HG02623 (cell line): ENCODE measurements around the gene AP2A2.
"Not testable (repeated sequence)": the region's sequence is repeated elsewhere in the genome, so short reads cannot be mapped to it uniquely, and the experiment has no call there.

Source experiments
- ATAC-seq: cut with Tn5 transposase; IDR thresholded peaks from one replicate; pipeline ENCODE4 v1.9.1; 2021; ENCODE audit warnings: moderate library complexity; ENCODE audit not compliant: unreplicated experiment

The AP2A2 gene

DNA sequence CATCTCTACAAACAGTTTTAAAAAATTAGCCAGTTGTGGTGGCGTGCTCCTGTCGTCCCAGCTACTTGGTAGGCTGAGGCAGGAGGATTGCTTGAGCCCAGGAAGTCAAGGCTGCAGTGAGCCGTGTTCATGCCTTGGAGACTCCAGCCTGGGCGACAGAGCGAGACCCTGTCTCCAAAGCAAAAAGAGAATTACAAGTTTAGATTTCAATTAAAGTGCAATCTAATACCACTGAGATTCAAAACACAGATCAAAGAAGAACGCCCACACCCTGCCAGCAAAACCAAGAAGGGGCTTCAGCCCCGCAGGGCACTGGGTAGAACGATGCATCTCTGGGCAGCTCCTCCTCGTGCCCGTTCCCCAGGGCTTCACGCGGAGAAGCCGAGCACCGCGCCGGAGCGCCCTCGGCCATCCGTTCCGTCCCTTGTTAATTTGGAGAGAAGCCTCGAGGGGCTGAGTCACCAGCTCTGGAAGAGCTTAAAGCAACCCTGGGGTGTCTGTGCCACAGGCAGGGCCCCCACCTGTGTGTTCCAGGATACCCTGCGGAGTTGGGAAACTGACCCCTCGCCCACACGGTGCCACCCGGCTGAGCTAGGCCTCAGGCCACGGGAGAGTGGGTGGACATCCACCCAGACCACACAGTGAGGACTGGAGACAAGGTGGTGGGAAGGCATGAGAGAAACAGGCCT is 47.0 kb downstream of the AP2A2 start:
- ATAC-seq = no peak

DNA sequence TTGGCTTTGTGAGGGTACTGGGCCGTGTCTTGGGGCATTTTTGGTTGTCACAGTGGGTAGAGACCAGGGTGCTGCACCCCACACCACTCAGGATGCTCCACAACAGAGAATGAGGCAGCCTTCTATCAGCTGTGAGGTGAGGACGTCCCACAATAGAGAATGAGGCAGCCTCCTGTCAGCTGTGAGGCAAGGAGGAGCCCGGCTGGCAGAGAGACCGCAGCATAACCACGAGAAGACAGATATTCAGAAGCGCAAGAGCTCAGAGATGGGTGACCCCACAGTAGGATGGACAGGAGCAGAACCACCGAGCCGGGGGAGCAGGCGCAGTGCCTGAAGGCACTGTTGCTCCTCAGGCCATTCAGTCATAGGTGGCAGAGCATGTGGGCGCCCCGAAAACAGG is 47.6 kb downstream of the AP2A2 start:
- no peak for ATAC-seq

GRCh38 chr11:975376-975775 is 49.7 kb downstream of the AP2A2 start:
- ATAC-seq = not testable (repeated sequence)

DNA sequence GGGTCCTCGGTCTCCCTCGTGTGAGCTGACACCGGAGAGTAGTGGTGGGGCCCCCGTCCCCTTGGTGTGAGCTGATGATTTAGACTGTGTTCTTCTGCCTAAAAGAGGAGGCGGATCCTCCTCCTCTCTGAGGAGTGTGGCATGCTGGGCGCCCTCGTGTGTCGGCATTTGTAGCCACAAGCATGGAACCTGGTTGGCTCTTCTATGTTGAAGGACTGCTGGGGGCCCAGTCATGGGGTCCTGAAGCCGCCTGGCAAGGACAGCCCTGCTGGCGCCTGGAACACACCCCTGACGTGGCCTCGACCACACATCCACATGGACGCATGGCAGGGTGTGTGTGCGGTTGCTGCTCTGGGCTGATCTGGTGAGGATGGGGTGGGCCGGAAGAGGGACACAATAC is 50.2 kb downstream of the AP2A2 start:
- no peak for ATAC-seq

DNA sequence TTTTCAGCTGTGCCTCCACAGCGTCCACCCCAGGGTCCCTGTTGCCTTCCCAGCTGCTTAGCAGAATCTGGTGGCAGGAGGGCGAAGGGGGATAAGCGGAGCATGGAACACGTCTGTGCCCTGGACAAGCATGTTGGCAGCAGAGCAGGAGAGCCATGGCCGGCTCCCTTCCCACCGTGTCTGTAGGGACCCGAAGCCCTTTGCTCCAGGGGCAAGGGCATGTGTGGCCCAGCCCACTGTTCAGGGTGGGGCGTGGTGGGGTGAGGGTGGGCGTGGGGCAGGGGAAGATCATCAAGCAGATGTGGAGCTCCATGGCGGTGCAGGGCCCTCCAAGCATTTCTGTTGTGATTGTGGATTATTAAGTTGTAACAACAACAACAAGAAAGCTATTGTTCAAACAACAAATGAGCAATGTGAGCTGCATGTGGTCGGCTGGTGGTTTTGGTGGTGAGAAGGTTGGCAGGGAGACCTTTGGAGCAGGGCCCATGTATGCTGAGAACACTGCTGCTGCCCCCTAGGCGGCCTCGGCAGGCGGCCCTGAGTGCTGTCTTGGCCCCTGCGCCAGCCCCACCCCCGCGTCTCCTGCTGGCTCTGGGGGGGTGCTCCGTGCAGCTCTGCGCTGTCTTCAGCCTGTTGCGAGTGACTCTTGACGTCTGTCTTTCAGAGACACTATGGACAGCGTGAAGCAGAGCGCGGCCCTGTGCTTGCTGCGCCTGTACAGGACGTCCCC is 50.9 kb downstream of the AP2A2 start:
- ATAC-seq = no peak

DNA sequence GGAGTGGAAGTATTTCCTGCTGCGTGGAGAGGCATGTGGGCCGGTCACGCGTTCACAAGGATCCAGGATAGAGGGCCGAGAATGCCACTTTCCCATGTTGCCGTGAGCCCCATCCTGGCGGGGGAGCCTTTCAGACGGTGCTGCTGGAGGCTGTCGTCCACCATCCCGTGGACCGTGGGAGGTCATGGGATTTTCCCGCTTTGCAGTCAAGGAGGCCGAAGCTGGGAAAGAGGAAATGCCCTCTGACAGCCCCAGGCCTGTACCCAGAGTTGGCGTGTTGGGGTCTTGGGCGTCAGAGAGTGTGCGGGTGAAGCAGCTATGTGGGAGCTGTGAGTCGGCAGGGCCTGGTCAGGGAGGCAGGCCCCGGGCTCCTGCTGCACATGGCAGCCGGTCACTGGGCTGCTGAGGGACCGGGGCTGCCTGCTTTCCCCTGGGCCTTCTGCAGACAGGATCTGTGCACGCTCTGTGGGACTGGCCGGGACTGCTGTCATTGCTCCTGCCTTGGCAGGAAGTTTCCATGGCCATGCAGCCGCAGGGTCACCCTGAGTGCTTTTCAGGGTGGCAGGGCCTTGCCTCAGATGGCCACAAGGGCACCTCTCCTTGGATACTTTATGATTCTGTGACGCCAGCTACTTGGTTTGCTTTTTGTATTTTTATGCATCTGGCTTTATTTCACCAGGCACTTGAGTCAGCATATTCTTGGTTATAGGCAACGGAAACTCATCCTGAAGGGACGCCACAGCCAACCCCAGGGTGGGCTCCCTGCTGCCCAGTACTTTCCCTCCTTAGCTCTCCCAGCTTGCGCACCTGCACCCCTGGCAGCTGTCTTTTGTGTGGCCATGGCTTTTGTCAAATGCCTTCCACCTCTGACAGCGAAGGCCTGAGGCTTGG is 52.4 kb downstream of the AP2A2 start:
- no peak for ATAC-seq

DNA sequence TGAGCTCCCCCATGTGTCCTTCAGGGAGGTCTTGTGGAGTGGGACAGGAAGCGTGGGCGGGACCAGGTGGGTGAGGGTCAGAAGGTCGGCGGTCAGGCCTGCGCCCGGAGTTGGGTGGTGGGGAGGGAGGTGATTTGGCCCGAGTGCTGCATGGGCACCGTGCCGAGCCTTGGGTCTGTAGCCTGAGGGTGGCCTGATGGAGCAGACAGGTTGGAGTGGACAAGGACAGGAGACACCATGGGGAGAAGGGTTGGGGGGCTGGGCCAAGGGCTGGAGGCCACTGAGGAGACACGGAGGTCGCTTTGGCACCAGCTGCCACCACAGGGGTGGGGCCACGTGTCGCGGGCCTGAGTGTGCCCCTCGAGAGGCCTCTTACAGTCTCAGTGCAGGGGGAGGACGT is 53.1 kb downstream of the AP2A2 start:
- ATAC-seq = no peak

DNA sequence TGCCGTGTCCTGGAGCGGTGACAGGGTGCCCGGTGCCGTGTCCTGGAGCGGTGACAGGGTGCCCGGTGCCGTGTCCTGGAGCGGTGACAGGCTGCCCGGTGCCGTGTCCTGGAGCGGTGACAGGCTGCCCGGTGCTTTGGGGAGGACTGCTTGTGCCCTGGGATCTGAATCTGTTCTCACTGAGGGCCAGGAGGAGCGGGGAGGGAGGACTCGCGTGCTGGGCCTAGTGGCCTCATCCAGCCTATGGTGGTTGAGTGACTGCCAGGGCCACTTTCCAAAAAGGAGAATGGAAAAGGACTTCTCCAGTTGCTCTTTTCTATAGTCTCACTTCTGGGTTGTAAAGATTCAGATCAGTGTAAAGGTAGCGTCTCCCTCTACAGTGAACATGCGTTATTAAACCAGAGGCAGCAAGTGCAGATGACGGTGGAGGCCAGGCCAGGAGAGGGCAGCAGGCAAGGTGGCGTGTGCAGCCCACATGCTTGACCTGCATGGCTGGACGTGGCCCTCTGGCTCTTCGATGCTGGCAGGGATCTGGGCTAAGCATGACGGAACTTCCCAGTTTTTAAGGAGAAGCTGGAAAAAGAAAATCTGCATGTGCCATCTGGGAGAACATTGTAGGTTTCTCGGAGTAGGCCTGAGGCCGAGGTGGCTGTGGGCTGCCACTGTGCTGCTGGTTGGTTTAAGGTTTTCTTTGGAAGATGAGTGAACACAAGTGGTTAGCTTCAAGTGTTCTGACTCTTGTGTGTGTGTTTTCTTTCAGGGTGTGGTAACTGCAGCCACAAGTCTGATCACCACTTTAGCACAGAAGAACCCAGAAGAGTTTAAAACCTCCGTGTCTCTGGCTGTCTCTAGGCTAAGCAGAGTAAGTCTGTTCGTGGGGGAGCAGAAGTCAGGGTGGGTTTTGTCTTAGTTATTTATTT is 55.0 kb downstream of the AP2A2 start:
- no peak for ATAC-seq

GRCh38 chr11:981764-982163 is 56.1 kb downstream of the AP2A2 start:
- ATAC-seq = no peak

GRCh38 chr11:984546-984945 is 58.9 kb downstream of the AP2A2 start:
- ATAC-seq = no peak

DNA sequence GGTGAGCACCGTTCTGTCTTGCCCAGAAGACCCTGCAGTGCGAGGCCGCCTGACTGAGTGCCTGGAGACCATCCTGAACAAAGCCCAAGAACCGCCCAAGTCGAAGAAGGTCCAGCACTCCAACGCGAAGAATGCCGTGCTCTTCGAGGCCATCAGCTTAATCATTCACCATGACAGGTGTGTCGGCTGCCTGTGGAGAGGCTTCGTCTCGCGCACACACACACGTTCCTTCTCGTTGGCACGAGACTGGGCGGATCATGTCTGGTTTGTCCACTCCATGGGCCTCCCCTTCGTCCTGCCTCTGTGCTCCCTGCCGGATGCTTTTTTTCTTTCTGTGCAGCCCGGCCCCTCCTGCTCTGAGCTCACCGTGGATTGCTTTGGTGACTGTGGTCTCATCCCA is 59.7 kb downstream of the AP2A2 start:
- ATAC-seq = no peak

GRCh38 chr11:985848-986247 is 60.2 kb downstream of the AP2A2 start:
- no peak for ATAC-seq

GRCh38 chr11:986270-986951 is 60.7 kb downstream of the AP2A2 start:
- no peak for ATAC-seq

- no peak for ATAC-seq
Measured at GRCh38 chr11:986952-987305, 61.3 kb downstream of the AP2A2 start.

DNA sequence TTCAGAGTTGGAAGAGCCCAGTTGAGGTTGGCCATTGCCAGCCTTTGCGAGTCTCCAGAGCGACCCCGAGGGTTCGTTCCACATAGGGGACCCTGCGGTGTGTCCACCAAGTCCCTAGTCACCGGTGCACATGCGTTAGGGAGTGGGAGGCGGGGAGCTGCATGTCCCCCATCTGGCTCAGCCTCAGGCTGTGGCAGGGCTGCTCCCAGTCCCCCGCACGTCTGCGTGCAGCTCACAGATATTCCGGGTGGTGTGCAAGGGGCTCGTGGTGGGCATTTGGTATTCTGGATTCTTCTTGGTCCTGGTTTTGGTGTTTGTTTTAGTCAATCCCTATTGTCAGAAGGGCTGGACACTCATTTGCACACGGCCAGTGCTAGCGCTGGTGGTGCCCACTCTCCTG is 62.0 kb downstream of the AP2A2 start:
- ATAC-seq = no peak

GRCh38 chr11:990101-990500 is 64.4 kb downstream of the AP2A2 start:
- no peak for ATAC-seq

DNA sequence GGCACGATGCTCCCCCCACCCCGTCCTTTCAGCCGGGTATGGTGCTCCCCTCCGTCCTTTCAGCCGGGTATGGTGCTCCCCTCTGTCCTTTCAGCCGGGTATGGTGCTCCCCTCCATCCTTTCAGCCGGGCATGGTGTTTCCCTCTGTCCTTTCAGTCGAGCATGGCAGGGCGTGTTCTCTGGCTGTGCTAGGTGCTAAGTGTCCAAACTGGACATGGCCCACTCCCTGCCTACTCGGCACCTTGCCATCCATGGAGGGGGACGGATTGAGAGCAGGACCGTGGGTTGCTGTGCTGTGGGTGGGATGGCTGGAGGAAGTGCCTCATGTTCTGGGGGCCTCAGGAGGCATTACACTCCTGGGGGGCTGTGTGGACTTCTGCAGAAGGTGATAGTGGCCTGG is 65.4 kb downstream of the AP2A2 start:
- no peak for ATAC-seq

- ATAC-seq = no peak
Measured at GRCh38 chr11:991711-992307, 66.1 kb downstream of the AP2A2 start.

DNA sequence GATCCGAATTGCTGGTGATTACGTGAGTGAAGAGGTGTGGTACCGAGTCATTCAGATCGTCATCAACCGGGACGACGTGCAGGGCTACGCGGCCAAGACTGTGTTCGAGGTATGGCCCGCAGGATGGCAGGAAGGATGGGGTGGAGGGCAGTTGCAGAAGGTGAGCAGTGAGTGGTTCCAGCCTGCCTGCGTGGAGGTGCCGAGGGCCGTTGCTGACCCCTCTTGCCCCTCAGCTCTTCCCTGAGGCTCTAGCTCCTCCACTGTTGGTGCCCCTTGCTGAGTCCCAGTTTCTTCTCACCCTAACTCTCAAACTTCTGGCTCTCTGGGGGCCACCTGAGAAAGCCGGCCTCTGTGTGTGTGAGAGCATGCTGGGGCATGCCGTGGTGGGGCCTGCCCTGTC is 66.9 kb downstream of the AP2A2 start:
- ATAC-seq = no peak

GRCh38 chr11:993632-994167 is 68.0 kb downstream of the AP2A2 start:
- no peak for ATAC-seq
